ENCODE results near the gene HOXA13.

HOXA13 gene

GRCh38 chr7:27167916-27168264 lies 32.0 kb downstream of the HOXA13 start:
- no peak for TF ChIP-seq FOXP2 (optimal IDR thresholded peaks at IDR 0.05; ENCODE audit: control extremely low read depth, extremely low read length, insufficient read depth)
- TF ChIP-seq POLR2AphosphoS5 (IDR thresholded peaks at IDR 0.05; ENCODE audit: borderline replicate concordance, low read depth, low read length): no peak
- H3K9ac ChIP-seq (ENCODE audit: insufficient read length): no peak overlapping the region
- H3K36me3 ChIP-seq (ENCODE audit: insufficient read depth, low read length): no peaks in the 10 kb centered on the region
- DNase-seq (ENCODE audit: low read depth, low spot score): no peak
- no peak overlapping the region for H3K4me3 ChIP-seq
- H3K9me3 ChIP-seq (ENCODE audit: low read depth, low read length): no peaks in the 10 kb centered on the region
- no peak overlapping the region for H3K27ac ChIP-seq

GRCh38 chr7:27166531-27167505 lies 33.1 kb downstream of the HOXA13 start:
- TF ChIP-seq POLR2AphosphoS5 (IDR thresholded peaks at IDR 0.05; ENCODE audit: borderline replicate concordance, low read depth, low read length) (no peak), EZH2 (IDR thresholded peaks at IDR 0.05) (no peak), FOXP2 (optimal IDR thresholded peaks at IDR 0.05; ENCODE audit: control extremely low read depth, extremely low read length, insufficient read depth) (no peak)
- Histone ChIP-seq H3K27ac (no peak overlapping the region), H3K9me3 (ENCODE audit: low read depth, low read length) (no peaks in the 10 kb centered on the region), H3K36me3 (ENCODE audit: insufficient read depth, low read length) (no peaks in the 10 kb centered on the region), H3K4me3 (no peak overlapping the region; the same call in 1 of the 2 replicates), H3K9ac (ENCODE audit: insufficient read length) (no peak overlapping the region)
- no peak for DNase-seq (ENCODE audit: low read depth, low spot score)

GRCh38 chr7:27165996-27166530 lies 33.8 kb downstream of the HOXA13 start:
- no peaks in the 10 kb centered on the region for H3K9me3 ChIP-seq (ENCODE audit: low read depth, low read length)
- no peak overlapping the region for H3K4me3 ChIP-seq
- H3K27ac ChIP-seq: no peak overlapping the region
- H3K9ac ChIP-seq (ENCODE audit: insufficient read length): no peak overlapping the region
- H3K36me3 ChIP-seq (ENCODE audit: insufficient read depth, low read length): no peaks in the 10 kb centered on the region
- TF ChIP-seq EZH2 (IDR thresholded peaks at IDR 0.05): no peak
- no peak for TF ChIP-seq FOXP2 (optimal IDR thresholded peaks at IDR 0.05; ENCODE audit: control extremely low read depth, extremely low read length, insufficient read depth)
- TF ChIP-seq POLR2AphosphoS5 (IDR thresholded peaks at IDR 0.05; ENCODE audit: borderline replicate concordance, low read depth, low read length): no peak
- no peak for DNase-seq (ENCODE audit: low read depth, low spot score)

- Histone ChIP-seq H3K36me3 (ENCODE audit: insufficient read depth, low read length) (no peaks in the 10 kb centered on the region), H3K27ac (no peak within 1 kb of the TSS), H3K4me3 (no peak within 1 kb of the TSS), H3K9ac (ENCODE audit: insufficient read length) (no peak within 1 kb of the TSS), H3K9me3 (ENCODE audit: low read depth, low read length) (no peaks in the 10 kb centered on the region)
- TF ChIP-seq EZH2 (IDR thresholded peaks at IDR 0.05) (no peak), POLR2AphosphoS5 (IDR thresholded peaks at IDR 0.05; ENCODE audit: borderline replicate concordance, low read depth, low read length) (no peak), FOXP2 (optimal IDR thresholded peaks at IDR 0.05; ENCODE audit: control extremely low read depth, extremely low read length, insufficient read depth) (no peak)
- DNase-seq (ENCODE audit: low read depth, low spot score): no peak
These were observed 34.5 kb downstream of the HOXA13 start, which contains the start of gene HOXA9 for GRCh38 chr7:27165089-27165995. Gene HOXA9 (minus strand): TSS chr7:27165537. CDS start chr7:27165457, 80 bp downstream.

GRCh38 chr7:27164367-27165088 lies 35.4 kb downstream of the HOXA13 start:
- no peaks in the 10 kb centered on the region for H3K36me3 ChIP-seq (ENCODE audit: insufficient read depth, low read length)
- no peak for DNase-seq (ENCODE audit: low read depth, low spot score)
- no peak overlapping the region for H3K4me3 ChIP-seq
- no peaks in the 10 kb centered on the region for H3K9me3 ChIP-seq (ENCODE audit: low read depth, low read length)
- no peak overlapping the region for H3K9ac ChIP-seq (ENCODE audit: insufficient read length)
- H3K27ac ChIP-seq: no peak overlapping the region
- TF ChIP-seq FOXP2 (optimal IDR thresholded peaks at IDR 0.05; ENCODE audit: control extremely low read depth, extremely low read length, insufficient read depth): no peak
- no peak for TF ChIP-seq POLR2AphosphoS5 (IDR thresholded peaks at IDR 0.05; ENCODE audit: borderline replicate concordance, low read depth, low read length)
- TF ChIP-seq EZH2 (IDR thresholded peaks at IDR 0.05): no peak

- TF ChIP-seq EZH2 (IDR thresholded peaks at IDR 0.05) (no peak), POLR2AphosphoS5 (IDR thresholded peaks at IDR 0.05; ENCODE audit: borderline replicate concordance, low read depth, low read length) (no peak), FOXP2 (optimal IDR thresholded peaks at IDR 0.05; ENCODE audit: control extremely low read depth, extremely low read length, insufficient read depth) (no peak)
- Histone ChIP-seq H3K27ac (no peak overlapping the region), H3K9ac (ENCODE audit: insufficient read length) (no peak overlapping the region), H3K4me3 (no peak overlapping the region), H3K9me3 (ENCODE audit: low read depth, low read length) (no peaks in the 10 kb centered on the region), H3K36me3 (ENCODE audit: insufficient read depth, low read length) (no peaks in the 10 kb centered on the region)
- no peak for DNase-seq (ENCODE audit: low read depth, low spot score)
These were observed 35.9 kb downstream of the HOXA13 start for GRCh38 chr7:27164045-27164366.

GRCh38 chr7:27163288-27164044 lies 36.4 kb downstream of the HOXA13 start:
- Histone ChIP-seq H3K36me3 (ENCODE audit: insufficient read depth, low read length) (no peaks in the 10 kb centered on the region), H3K9ac (ENCODE audit: insufficient read length) (no peak overlapping the region), H3K27ac (no peak overlapping the region), H3K9me3 (ENCODE audit: low read depth, low read length) (no peaks in the 10 kb centered on the region), H3K4me3 (no peak overlapping the region)
- DNase-seq (ENCODE audit: low read depth, low spot score): no peak
- TF ChIP-seq POLR2AphosphoS5 (IDR thresholded peaks at IDR 0.05; ENCODE audit: borderline replicate concordance, low read depth, low read length) (no peak), EZH2 (IDR thresholded peaks at IDR 0.05) (no peak), FOXP2 (optimal IDR thresholded peaks at IDR 0.05; ENCODE audit: control extremely low read depth, extremely low read length, insufficient read depth) (no peak)

Data from SK-N-MC (cell line).